PC-9 (cell line): Measurements from ENCODE around the gene TES. TPM values are rescaled to one million over a fixed set of nuclear protein-coding genes. Genes with fewer than 3 reads are reported as not detected.

Experiments
- BruUV-seq: library from RNA; stranded (reverse); fragments of 400-500 nt; replicated peaks from 2 replicates; lab custom pipeline; 2021; lab: Mats Ljungman, UMichigan
- CTCF ChIA-PET: fragments of 300-600 bp; sonication (Branson Sonifier 250); formaldehyde crosslinking; loops from one replicate; lab custom pipeline; 2022; ENCODE audit warnings: antibody characterized with exemption; lab: Charles Lee
- POLR2A ChIA-PET: fragments of 300-600 bp; sonication (Branson Sonifier 250); formaldehyde crosslinking; loops from one replicate; lab custom pipeline; 2022; ENCODE audit warnings: antibody characterized with exemption; ENCODE audit not compliant: unreplicated experiment; lab: Charles Lee
- DNase-seq, 2 experiments: peaks; one replicate each; pipeline versions ENCODE4 v3.0.0 to v3.0.0-alpha.2; 2015 to 2022; ENCODE audit warnings: mixed read lengths in 1 of 2
- H2AFZ ChIP-seq: fragments of 200-600 bp; sonication (generic); 2 replicates; pipeline ENCODE4 v1.8.1; 2017; ENCODE audit warnings: antibody characterized with exemption
- H3F3A ChIP-seq: fragments of 200-600 bp; sonication (generic); 2 replicates; pipeline ENCODE4 v1.8.1; 2017; ENCODE audit warnings: antibody characterized with exemption, mild to moderate bottlenecking, low read depth; ENCODE audit not compliant: insufficient read depth
- H3K27ac ChIP-seq: fragments of 200-600 bp; sonication (generic); 2 replicates; pipeline ENCODE4 v1.6.1; 2016; ENCODE audit warnings: mixed run types
- H3K27me3 ChIP-seq: fragments of 200-600 bp; sonication (generic); 2 replicates; pipeline ENCODE4 v1.6.1; 2016; ENCODE audit warnings: low read depth, mixed run types; ENCODE audit not compliant: insufficient read depth
- H3K36me3 ChIP-seq: fragments of 200-600 bp; sonication (generic); 2 replicates; pipeline ENCODE4 v1.6.1; 2016; ENCODE audit warnings: low read depth, mixed run types
- H3K4me1 ChIP-seq: fragments of 200-600 bp; sonication (generic); replicated peaks from 2 replicates; pipeline ENCODE4 v1.6.1; 2016; ENCODE audit warnings: mixed run types; ENCODE audit not compliant: insufficient read depth
- H3K4me2 ChIP-seq: fragments of 200-600 bp; sonication (generic); 2 replicates; pipeline ENCODE4 v1.6.1; 2017; ENCODE audit warnings: mixed run types
- H3K4me3 ChIP-seq: fragments of 200-600 bp; sonication (generic); 2 replicates; pipeline ENCODE4 v1.6.1; 2016; ENCODE audit warnings: mixed run types
- H3K79me2 ChIP-seq: fragments of 200-600 bp; sonication (generic); 2 replicates; pipeline ENCODE4 v1.6.1; 2017; ENCODE audit warnings: low read depth, mixed run types
- H3K9me2 ChIP-seq: fragments of 200-600 bp; sonication (generic); 2 replicates; pipeline ENCODE4 v1.8.1; 2017; ENCODE audit warnings: mild to moderate bottlenecking; ENCODE audit not compliant: insufficient read depth
- H3K9me3 ChIP-seq: fragments of 200-600 bp; sonication (generic); 2 replicates; pipeline ENCODE4 v1.8.1; 2016; ENCODE audit warnings: low read depth; ENCODE audit not compliant: insufficient read depth
- H4K20me1 ChIP-seq: fragments of 200-600 bp; sonication (generic); 2 replicates; pipeline ENCODE4 v1.8.1; 2017; ENCODE audit not compliant: insufficient read depth
- CTCF ChIP-seq: fragments of 200-600 bp; sonication (generic); conservative IDR thresholded peaks from 2 replicates; pipeline ENCODE4 v1.6.1; 2017; ENCODE audit warnings: mixed run types, antibody characterized with exemption, mild to moderate bottlenecking, moderate library complexity
- EZH2 ChIP-seq: fragments of 200-600 bp; sonication (generic); IDR thresholded peaks from 2 replicates; pipeline ENCODE4 v1.8.0; 2017; ENCODE audit warnings: antibody characterized with exemption, low read depth
- intact Hi-C: fragments of 100-400 bp; cut with micrococcal nuclease; formaldehyde crosslinking; loops from one replicate; pipeline ENCODE4 v1.10.0; 2022; ENCODE audit not compliant: unreplicated experiment
- total RNA-seq: library from RNA; stranded (reverse); gene quantifications from 2 replicates; pipeline ENCODE4 v1.2.3, GENCODE V29; 2021

TES gene
- total RNA-seq, 1 experiment from 2014 or later = 210 TPM

- Histone ChIP-seq H3F3A (no peaks in the 10 kb centered on the region), H3K36me3 (no peaks in the 10 kb centered on the region), H3K27me3 (no peaks in the 10 kb centered on the region), H3K79me2 (no peaks in the 10 kb centered on the region), H3K9me2 (no peaks in the 10 kb centered on the region), H3K4me2 (no peak overlapping the region), H3K4me3 (no peak overlapping the region), H3K27ac (no peak overlapping the region), H2AFZ (no peak overlapping the region), H4K20me1 (no peaks in the 10 kb centered on the region), H3K9me3 (no peaks in the 10 kb centered on the region; the same call in 1 of the 2 replicates), H3K4me1 (no peaks in the 10 kb centered on the region)
- intact Hi-C loops = loop anchor here (5.0 to 10.0 kb wide), 4 partner anchors 502 to 1217 kb away; partner anchors contain the start of gene MET
- no peak for TF ChIP-seq CTCF
- no peak for TF ChIP-seq EZH2
- no peak for DNase-seq
- ChIA-PET CTCF (interaction anchor here (0.6 to 0.7 kb wide), 2 partner anchors 11 to 1217 kb away, joined by 3 to 4 read pairs; no protein-coding TSS in a partner anchor), POLR2A (interaction anchor here (0.6 to 0.7 kb wide), 2 partner anchors 31 to 1079 kb away, joined by 3 read pairs; no protein-coding TSS in a partner anchor)
- no TSS peak for BruUV-seq
Measured at GRCh38 chr7:116170180-116170579, 40.2 kb upstream of the TES start.

GRCh38 chr7:116171094-116171493, 39.2 kb upstream of the TES start:
- no peaks in the 10 kb centered on the region for H3K36me3 ChIP-seq
- BruUV-seq = no TSS peak
- no peaks in the 10 kb centered on the region for H3F3A ChIP-seq
- CTCF ChIA-PET = no interaction called here
- intact Hi-C loops = loop anchor here (5.0 to 10.0 kb wide), 4 partner anchors 501 to 1216 kb away; partner anchors contain the start of gene MET
- POLR2A ChIA-PET = interaction anchor here (0.6 to 0.7 kb wide), 2 partner anchors 101 to 500 kb away, joined by 4 to 5 read pairs; no protein-coding TSS in a partner anchor
- no peaks in the 10 kb centered on the region for H3K27me3 ChIP-seq
- no peaks in the 10 kb centered on the region for H3K79me2 ChIP-seq
- no peaks in the 10 kb centered on the region for H4K20me1 ChIP-seq
- H2AFZ ChIP-seq = no peak overlapping the region
- H3K9me2 ChIP-seq = no peaks in the 10 kb centered on the region
- H3K9me3 ChIP-seq = no peaks in the 10 kb centered on the region; the same call in 1 of the 2 replicates
- H3K4me1 ChIP-seq = no peaks in the 10 kb centered on the region
- TF ChIP-seq CTCF (no peak), EZH2 (no peak)
- DNase-seq = no peak
- no peak overlapping the region for H3K4me3 ChIP-seq
- H3K4me2 ChIP-seq = no peak overlapping the region
- H3K27ac ChIP-seq = no peak overlapping the region

GRCh38 chr7:116172353-116172752, 38.0 kb upstream of the TES start:
- no peak for DNase-seq
- Histone ChIP-seq H3K4me2 (no peak overlapping the region), H3K27me3 (no peaks in the 10 kb centered on the region), H3K4me1 (peaks cover 5% of the 10 kb centered on the region; the same call in 1 of the 2 replicates), H2AFZ (no peak overlapping the region), H3K79me2 (no peaks in the 10 kb centered on the region), H3K27ac (no peak overlapping the region), H3K4me3 (no peak overlapping the region), H3F3A (no peaks in the 10 kb centered on the region), H3K9me3 (no peaks in the 10 kb centered on the region; the same call in 1 of the 2 replicates), H3K36me3 (no peaks in the 10 kb centered on the region), H4K20me1 (no peaks in the 10 kb centered on the region), H3K9me2 (no peaks in the 10 kb centered on the region)
- no peak for TF ChIP-seq EZH2
- no peak for TF ChIP-seq CTCF
- CTCF ChIA-PET = no interaction called here
- intact Hi-C loops = loop anchor here (2.0 to 10.0 kb wide), 7 partner anchors 64 to 1542 kb away; partner anchors contain the start of gene MET
- POLR2A ChIA-PET = interaction anchor here (0.6 to 0.7 kb wide), 2 partner anchors 38 to 290 kb away, joined by 3 read pairs; no protein-coding TSS in a partner anchor
- no TSS peak for BruUV-seq
